GM19099 (cell line): ENCODE data around the gene ZNF432.

ENCODE experiments used
- POLR2A ChIP-seq: IDR thresholded peaks from 3 replicates; pipeline ENCODE4 v1.6.1; 2011; ENCODE audit warnings: low read depth; ENCODE audit not compliant: insufficient read length; ENCODE audit errors: extremely low read depth

ZNF432 gene

DNA sequence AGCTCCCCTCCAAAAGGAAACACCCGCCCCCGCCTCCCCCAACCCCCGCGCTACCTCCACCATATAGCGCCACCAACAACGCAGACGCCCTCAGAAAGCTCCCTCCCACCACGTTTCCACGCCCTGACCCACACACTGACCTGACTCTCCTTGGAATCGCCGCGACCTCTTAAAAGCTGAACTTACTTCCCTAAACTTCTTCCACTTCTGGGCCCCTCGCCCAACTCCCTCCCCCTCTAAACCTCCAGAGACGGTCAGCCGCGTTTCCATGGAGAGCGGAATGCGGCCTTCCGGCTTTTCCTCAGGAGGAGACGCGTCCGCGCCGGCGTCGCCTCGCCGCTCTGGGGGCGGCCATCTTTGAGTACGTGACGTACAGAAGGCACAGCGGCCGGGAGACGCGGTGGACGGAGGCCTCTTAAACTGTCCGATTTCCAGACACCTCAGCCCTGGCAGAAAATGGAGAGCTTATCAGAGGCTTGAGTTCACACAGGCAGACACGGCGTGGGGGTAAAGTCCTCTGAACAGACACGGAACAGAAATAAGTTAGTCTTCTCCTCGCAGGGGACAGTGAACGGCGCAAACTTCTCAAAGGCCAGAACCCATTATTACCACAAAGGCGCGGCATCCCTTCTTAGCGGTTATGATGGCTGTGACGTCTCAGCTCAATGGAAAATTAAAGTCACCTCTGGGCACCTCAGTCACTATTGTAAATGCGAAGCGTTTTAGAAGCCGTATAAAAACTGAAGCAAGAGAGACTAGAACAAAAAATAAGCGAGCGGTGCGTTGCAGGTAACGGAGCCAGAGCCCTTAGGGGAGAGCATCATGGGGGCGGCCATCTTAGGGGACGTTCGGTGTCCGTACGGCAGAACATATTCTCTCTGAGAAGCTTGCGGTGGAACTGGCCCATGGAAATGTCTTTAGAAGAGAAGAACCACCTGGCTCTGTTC, at the start of gene ZNF432:
Gene ZNF432, minus strand, starts transcription at position 284 of the 947 bp plus-strand sequence. CDS start 1,970 bp downstream, outside the sequence.
- TF ChIP-seq POLR2A, result peak; percentile 46

DNA sequence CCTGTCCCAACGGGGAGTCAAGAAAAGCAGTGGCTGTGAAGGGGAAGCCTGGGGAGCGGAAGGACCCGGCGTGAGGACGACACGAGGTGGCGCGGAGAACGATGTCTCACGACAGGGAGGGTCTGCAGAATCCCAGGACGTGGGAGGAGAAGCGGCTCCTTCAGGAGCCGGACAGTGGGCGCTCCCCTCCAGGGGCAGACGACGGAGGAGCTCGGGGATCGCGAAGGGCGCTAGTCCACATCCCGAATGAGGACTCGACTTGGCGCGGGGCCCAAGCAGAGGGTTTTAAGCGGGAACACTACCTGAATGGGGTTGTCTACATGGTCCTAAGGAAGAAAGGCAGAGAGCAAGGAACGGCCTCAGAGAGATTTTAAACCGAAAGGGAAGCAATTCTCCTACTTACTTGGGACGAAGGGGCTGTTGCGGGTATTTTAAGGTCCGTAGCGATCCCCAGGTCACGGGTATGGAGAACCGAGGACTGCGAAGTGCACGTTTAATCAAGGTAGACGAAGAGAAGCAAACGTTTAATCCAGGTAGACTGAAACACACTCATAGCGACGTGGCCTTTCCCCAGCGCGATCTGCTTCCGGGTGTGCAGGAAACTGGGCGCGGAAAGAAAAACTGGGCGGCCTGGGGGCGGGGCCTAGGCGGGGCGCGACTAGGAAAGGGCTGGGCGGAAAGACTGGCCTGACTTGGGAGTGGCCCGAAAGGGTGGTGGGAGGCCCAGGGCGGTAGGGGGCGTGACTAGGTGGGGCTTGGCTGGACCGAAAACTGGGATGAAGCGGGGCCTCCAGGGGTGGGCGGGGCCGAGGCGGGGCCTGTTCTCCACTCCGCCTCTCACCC, 46.8 kb upstream of the ZNF432 start, which contains the start of gene ZNF841:
Gene ZNF841, minus strand, starts transcription at position 594 of the 843 bp plus-strand sequence. CDS start 10,964 bp downstream, outside the sequence.
- TF ChIP-seq POLR2A, result peak; percentile 79

DNA sequence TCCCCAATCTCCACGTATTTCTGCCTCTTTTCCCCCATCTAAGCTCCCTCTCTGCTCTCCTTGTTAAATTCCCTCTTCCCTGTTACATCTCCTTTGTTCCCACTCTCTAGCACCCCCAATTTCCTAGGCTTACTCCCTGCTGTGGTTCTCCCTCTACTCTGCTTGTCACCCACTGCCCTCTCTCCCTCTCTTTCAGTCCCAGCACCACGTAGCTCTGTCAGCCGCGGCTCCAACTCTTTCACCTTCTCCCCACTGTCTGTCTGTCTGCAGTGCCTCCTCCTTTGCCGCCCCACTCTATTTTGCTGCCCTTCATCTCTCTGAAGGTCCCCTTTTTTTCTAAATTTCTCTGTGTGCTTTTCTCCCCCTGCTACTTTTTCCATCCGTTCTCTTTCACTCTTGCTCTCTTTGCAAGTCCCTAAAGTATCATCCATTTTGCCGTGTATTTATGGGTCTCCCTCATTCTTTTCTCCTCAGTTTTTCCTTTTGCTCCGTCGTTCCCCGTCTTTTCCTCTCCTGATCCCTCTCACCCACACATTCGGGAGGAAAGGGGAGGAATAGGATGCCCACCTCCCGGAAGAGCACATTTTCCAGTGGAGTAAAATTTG, 46.0 kb upstream of the ZNF432 start:
- no peak for TF ChIP-seq POLR2A

DNA sequence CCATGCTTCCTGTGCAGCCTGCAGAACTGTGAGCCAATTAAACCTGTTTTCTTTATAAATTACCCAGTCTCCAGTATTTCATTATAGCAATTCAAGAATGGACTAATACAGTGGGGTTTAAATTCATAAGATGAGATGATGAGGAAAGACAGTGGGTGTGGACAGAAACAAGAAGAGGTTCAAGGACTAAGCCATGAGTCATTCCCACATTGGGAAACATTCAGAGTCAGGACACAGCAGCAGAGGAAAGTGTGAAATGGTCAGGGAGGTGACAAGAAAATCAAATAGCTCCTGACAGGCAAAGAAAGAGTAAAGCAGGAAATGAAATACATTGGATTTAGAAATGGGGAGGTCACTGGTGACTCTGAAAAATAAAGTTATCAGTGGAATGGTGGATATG, 37.8 kb upstream of the ZNF432 start:
- TF ChIP-seq POLR2A, result no peak

DNA sequence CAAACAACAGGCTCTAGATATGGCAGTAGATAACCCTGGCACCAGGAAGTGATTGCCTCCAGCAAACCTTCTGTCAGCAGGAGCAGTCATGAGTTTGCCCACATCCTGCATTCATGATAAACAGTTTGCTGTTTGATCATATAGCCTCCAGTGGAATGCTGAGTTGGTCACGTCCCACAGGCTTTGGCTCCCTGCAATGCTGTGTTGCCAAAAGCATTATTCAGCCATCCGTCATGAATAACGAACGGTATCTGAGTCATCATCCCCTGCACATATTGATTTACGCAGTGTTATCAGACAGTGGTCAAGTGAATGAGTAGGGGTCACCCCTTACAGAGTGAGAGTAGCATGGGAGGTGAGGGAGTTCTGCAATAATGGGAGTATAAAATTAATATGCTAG, 21.9 kb upstream of the ZNF432 start:
- TF ChIP-seq POLR2A, result no peak

DNA sequence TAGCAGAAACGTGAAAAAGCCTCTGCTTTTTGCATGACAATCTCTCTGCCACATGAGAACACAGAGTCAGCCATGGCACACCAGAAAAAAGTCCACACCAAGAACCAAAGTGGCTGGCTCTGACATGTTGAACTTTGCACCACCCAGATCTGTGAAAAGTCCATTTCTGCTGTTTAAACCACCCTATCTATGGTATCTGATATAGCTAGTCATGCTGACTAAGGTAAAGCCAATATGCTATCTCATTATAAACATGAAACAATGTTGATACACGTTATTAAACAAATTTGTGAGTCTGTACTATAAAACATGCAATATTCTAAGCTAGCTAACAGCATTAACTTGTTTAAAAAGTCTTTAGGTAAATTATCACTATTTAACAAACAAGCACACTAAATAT, 21.0 kb upstream of the ZNF432 start:
- no peak for TF ChIP-seq POLR2A

DNA sequence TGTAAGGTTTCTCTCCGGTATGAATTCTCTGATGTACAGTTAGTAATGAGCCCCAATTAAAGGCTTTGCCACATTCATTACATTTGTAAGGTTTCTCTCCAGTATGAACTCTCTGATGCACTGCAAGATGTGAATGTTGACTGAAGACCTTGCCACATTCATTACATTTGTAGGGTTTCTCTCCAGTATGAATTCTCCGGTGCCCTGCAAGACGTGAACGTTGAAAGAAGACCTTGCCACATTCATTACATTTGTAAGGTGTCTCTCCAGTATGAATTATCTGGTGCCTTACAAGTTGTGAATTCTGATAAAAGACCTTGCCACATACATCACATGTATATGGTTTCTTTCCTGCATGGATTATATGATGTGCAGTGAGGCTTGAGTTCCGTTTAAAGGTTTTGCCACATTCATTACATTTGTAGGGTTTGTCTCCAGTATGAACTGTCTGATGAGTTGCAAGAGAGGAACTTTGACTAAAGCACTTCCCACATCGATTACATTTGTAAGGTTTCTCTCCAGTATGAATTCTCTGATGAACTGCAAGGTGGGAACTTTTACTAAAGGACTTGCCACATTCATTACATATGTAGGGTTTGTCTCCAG, 17.7 kb upstream of the ZNF432 start:
- no peak for TF ChIP-seq POLR2A

DNA sequence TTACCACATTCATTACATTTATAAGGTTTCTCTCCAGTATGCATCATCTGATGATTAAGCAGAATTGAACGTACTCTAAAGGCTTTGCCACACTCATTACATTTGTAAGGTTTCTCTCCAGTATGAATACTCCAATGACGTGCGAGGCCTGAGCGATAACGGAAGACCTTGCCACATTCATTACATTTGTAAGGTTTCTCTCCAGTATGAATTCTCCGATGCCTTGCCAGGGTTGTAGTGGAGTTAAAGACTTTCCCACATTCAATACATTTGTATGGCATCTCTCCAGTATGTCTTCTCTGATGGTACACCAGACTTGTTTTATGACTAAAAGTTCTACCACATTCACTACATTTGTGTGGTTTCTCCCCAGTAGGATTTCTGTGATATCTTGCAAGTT, 16.8 kb upstream of the ZNF432 start:
- TF ChIP-seq POLR2A, result no peak

DNA sequence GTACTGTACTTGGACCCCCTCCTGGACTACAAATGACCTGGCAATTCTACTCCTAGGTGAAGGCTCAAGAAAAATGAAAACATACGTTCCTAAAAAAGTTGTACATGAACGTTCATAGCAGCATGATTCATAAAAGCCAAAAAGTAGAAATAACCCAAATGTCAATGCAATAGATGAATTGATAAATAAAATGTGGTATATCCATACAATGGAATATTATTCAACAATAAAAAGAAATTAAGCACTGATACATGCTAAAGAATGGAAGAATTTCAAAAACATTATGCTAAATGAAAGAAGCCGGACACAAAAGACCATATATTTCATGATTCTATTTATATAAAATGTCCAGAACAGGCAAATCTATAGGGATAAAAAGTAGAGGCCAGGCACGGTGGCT, 9.5 kb downstream of the ZNF432 start:
- no peak for TF ChIP-seq POLR2A

DNA sequence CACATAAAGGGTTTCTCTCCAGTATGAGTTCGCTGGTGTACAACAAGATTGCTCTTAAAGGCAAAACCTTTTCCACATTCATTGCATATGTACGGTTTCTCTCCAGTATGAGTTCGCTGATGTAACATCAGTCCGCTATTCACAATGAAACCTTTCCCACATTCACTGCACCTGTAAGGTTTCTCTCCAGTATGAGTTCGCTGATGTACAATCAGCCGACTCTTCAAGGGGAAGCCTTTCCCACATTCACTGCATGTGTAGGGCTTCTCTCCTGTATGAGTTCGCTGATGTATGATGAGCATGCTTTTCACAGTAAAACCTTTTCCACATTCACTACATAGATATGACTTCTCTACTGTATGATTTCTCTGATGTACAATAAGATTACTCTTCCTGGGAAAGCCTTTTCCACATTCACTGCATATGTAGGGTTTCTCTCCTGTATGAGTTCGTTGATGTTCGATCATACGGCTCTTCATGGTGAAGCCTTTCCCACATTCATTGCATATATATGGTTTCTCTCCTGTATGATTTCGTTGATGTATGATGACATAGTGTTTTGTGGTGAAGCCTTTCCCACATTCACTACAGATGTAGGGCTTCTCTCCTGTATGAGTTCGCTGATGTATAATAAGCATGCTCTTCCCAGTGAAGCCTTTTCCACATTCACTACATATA, 14.4 kb downstream of the ZNF432 start:
- TF ChIP-seq POLR2A, result no peak

DNA sequence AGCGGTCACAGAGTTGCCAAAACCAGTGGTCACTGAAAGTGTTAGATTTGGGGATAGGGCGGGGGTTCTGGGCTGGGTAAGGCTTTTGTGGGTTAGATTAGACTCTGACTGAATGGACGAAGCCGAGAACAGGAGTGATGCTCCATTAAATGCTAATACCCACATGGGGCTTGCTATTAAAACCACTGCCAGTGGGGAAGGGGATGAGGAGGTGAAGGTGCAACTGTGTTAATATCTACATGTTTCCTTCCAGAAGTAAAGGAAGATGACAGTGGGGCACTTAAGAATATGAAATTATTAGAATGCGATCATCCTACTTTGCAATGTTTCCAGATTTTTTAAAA, 19.9 kb downstream of the ZNF432 start:
- TF ChIP-seq POLR2A, result no peak

DNA sequence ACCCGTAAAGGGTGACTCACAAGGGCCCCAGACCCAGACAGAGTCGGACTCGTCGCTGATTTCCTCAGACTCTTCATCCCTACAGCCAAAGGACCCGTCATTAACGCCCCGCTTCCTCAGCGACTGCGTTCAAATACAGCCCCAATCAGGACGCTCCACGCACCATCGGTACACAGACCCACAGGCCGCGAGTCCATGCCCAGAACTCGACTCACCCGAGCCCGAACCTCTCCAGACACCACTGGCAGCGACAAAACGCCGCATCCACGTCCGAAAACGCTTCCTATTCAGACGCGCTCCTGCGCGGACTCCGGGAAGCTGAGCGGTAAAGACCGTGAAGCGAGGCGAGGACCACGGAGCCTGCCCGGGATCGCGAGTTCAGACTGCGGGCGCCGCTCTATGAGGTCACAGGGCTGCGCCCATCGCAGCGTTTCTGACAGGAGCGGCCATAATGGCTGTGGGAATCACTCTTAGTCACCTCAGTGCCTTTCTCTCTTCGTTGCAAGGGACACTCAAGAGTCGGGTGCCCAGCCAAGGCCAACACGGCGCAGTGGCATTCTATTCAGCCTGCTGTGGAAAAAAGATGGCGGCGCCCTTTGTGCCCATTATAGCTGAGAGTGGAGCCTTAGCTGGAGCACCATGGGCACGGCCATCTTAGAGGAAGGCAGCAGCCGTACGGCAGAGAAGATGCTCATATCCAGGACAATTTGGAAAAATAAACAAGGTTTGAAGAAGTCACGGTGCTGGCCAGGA, 20.4 kb downstream of the ZNF432 start, which contains the start of gene ZNF614:
Gene ZNF614, minus strand, starts transcription at position 353 of the 753 bp plus-strand sequence. CDS start 2,634 bp downstream, outside the sequence.
- TF ChIP-seq POLR2A, result peak; percentile 93

DNA sequence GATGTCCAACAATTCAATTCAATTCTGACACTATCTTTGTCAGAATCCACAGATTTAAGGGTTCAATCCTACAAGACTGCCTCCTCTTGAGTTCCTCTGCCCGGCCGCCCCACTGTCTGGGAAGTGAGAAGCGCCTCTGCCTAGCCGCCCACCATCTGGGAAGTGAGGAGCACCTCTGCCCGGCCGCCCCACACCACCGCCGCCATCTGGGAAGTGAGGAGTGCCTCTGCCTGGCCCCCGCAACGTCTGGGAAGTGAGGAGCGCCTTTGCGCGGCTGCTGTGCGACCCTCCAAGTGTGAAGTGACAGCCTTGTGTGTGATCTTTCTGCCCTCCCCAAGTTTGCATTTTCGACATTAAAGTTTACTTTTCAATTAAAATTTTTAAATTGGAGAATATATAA, 26.4 kb downstream of the ZNF432 start:
- no peak for TF ChIP-seq POLR2A

DNA sequence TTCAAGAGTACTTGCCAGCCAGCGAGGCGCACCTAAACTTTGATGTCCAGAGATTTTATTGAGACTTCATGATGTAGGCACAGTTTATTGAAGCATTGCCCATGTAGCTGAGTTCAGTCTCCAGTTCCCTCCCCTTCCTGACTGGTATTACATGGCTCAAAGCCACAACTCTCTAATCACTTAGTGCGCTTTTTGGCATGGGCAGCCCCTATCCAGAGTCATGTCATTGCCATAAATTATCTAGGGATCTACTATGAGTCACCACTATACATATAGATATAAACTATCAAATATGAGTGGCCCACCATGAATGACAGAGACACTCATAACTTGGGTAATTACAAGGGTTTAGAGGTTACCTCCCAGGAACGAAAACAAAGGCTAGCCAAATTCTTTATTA, 28.1 kb downstream of the ZNF432 start:
- no peak for TF ChIP-seq POLR2A

DNA sequence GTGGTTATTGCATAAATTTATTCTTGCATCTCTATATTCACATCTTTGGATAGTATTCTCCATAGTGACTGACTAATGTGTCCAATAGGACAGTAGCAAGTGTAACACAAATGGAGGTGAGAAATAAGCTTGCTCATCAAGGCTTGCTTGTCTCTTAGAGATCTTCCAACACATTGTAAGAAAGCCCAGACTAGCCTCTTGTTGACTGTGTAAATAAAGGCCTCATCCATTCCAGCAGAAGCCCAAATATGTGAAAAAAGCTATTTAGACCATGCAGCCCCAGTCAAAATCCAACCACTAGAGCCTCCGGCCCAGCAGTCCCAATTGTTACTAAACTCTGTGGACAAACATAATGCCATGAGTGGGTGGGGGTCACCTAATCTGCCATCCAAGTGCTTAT, 38.0 kb downstream of the ZNF432 start:
- TF ChIP-seq POLR2A, result no peak
